ENCODE data around the gene ZNF75A.

DNA sequence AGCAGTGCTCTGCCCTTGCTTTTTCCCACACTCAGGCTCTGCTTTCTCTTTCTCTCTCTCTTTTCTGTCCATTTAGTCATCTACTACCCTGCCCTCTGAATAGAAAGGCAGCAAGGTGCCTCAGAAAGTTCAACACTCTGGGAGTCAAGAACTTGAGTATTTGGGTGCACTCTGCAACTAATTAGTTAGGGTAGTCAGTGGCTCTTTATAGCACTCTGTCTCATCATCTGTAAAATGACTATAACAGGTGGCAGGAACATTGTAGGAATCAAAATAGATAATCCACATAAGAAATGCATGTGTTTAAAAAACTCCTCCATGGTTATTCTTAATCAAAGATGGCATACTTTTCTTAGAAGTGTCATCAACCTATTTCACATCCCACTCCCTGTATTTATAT lies 57.6 kb downstream of the ZNF75A start:
- TF ChIP-seq, protein P1, sequence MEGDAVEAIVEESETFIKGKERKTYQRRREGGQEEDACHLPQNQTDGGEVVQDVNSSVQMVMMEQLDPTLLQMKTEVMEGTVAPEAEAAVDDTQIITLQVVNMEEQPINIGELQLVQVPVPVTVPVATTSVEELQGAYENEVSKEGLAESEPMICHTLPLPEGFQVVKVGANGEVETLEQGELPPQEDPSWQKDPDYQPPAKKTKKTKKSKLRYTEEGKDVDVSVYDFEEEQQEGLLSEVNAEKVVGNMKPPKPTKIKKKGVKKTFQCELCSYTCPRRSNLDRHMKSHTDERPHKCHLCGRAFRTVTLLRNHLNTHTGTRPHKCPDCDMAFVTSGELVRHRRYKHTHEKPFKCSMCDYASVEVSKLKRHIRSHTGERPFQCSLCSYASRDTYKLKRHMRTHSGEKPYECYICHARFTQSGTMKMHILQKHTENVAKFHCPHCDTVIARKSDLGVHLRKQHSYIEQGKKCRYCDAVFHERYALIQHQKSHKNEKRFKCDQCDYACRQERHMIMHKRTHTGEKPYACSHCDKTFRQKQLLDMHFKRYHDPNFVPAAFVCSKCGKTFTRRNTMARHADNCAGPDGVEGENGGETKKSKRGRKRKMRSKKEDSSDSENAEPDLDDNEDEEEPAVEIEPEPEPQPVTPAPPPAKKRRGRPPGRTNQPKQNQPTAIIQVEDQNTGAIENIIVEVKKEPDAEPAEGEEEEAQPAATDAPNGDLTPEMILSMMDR (conservative IDR thresholded peaks at IDR 0.05; ENCODE audit: low read depth, low read length) = no peak
- TF ChIP-seq POLR2A (IDR thresholded peaks at IDR 0.05; ENCODE audit: low read depth, low read length) = no peak
- TF ChIP-seq, protein P2, sequence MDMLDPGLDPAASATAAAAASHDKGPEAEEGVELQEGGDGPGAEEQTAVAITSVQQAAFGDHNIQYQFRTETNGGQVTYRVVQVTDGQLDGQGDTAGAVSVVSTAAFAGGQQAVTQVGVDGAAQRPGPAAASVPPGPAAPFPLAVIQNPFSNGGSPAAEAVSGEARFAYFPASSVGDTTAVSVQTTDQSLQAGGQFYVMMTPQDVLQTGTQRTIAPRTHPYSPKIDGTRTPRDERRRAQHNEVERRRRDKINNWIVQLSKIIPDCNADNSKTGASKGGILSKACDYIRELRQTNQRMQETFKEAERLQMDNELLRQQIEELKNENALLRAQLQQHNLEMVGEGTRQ (IDR thresholded peaks at IDR 0.05; ENCODE audit: low read depth, low read length) = no peak
- no peak for TF ChIP-seq RAD21 (IDR thresholded peaks at IDR 0.05; ENCODE audit: low read length)
- TF ChIP-seq MAFK (IDR thresholded peaks at IDR 0.05; ENCODE audit: low read depth, low read length) = no peak
- TF ChIP-seq, protein P3, sequence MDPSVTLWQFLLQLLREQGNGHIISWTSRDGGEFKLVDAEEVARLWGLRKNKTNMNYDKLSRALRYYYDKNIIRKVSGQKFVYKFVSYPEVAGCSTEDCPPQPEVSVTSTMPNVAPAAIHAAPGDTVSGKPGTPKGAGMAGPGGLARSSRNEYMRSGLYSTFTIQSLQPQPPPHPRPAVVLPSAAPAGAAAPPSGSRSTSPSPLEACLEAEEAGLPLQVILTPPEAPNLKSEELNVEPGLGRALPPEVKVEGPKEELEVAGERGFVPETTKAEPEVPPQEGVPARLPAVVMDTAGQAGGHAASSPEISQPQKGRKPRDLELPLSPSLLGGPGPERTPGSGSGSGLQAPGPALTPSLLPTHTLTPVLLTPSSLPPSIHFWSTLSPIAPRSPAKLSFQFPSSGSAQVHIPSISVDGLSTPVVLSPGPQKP (IDR thresholded peaks at IDR 0.05; ENCODE audit: borderline replicate concordance, low read depth, low read length) = no peak
- TF ChIP-seq SMC3 (IDR thresholded peaks at IDR 0.05; ENCODE audit: low read depth, low read length) = no peak
- no peak for TF ChIP-seq BHLHE40 (IDR thresholded peaks at IDR 0.05; ENCODE audit: low read depth, low read length)
- TF ChIP-seq MAZ (IDR thresholded peaks at IDR 0.05; ENCODE audit: borderline replicate concordance, low read depth, low read length) = no peak
- TF ChIP-seq NFE2L2 (IDR thresholded peaks at IDR 0.05; ENCODE audit: low read depth, low read length) = no peak
- no peak for TF ChIP-seq MXI1 (IDR thresholded peaks at IDR 0.05; ENCODE audit: borderline replicate concordance, low read depth, low read length)
- no peak for TF ChIP-seq CHD1 (IDR thresholded peaks at IDR 0.05; ENCODE audit: low read depth, low read length)
- TF ChIP-seq RCOR1 (IDR thresholded peaks at IDR 0.05; ENCODE audit: insufficient replicate concordance, low read length) = no peak

All from IMR-90 (cell line).